Endometrium (tissue), 2 donors: ENCODE measurements around the gene RABGAP1.
"Not testable (repeated sequence)": the region's sequence is repeated elsewhere in the genome, so short reads cannot be mapped to it uniquely, and the experiment has no call there.

Experiments used
- FAIRE-seq: peaks from 2 replicates; lab custom pipeline; 2012; peaks lifted over from hg19 to GRCh38; lab: Jason Lieb, UNC
- donor health status: control.
- donor health status: control.

RABGAP1 gene

GRCh38 chr9:122940749-122941581, at the start of gene RABGAP1:
Gene RABGAP1 (plus strand): TSS chr9:122941020. CDS start chr9:122957060, 16,040 bp downstream.
- FAIRE-seq: no peak

- no peak for FAIRE-seq
Measured at GRCh38 chr9:122897969-122898368, 42.9 kb upstream of the RABGAP1 start.

DNA sequence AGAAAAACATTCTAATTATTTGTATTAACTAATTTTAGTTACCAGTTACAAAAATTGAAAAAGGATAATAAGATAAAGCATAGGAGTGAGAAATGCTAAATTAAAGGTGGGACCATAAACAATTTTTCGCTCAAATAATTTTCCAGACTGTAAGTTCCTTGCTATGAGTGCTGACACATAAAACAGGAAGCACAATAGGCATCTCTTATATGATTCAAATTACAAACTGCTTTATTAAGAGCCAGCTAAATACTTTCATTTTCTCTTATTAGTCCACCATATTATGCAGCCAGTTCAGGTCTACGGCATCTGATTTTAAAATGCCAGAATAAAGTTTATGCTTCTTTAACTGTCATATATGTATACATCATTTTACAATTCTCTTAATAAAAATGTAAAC, 40.0 kb upstream of the RABGAP1 start:
- FAIRE-seq: no peak

GRCh38 chr9:122904466-122904822, 36.4 kb upstream of the RABGAP1 start:
- no peak for FAIRE-seq

GRCh38 chr9:122904823-122905710, 35.8 kb upstream of the RABGAP1 start, which contains the start of gene RC3H2:
Gene RC3H2 (minus strand): TSS chr9:122905359. CDS start chr9:122897509, 7,850 bp downstream.
- peak; percentile 98 for FAIRE-seq

GRCh38 chr9:122906122-122906521, 34.7 kb upstream of the RABGAP1 start:
- FAIRE-seq: not testable (repeated sequence)

- no peak for FAIRE-seq
Measured at GRCh38 chr9:122912671-122912963, 28.2 kb upstream of the RABGAP1 start.

- peak; percentile 31 for FAIRE-seq
Measured at GRCh38 chr9:122912964-122913673, 27.7 kb upstream of the RABGAP1 start, which contains the start of gene ZBTB6. Gene ZBTB6 (minus strand): TSS chr9:122913323. CDS start chr9:122912072, 1,251 bp downstream.

- no peak for FAIRE-seq
Measured at GRCh38 chr9:122918310-122918709, 22.5 kb upstream of the RABGAP1 start.

DNA sequence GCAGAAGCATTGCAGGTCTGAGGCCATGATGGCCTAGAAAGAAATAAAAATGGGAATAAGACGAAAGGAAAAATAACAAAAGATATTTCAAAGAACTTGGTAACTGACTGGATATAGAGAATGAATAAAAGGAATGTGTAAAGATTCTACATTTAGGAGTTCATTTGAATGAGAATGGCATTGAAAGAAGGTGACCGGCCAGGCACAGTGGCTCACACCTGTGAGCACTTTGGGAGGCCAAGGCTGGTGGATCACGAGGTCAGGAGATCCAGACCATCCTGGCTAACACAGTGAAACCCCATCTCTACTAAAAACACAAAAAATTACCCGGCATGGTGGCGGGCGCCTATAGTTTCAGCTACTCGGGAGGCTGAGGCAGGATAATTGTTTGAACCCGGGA, 18.1 kb upstream of the RABGAP1 start:
- no peak for FAIRE-seq

- FAIRE-seq: no peak
Measured at GRCh38 chr9:122923947-122924346, 16.9 kb upstream of the RABGAP1 start.

- FAIRE-seq: no peak
Measured at GRCh38 chr9:122929796-122930354, 10.9 kb upstream of the RABGAP1 start.

DNA sequence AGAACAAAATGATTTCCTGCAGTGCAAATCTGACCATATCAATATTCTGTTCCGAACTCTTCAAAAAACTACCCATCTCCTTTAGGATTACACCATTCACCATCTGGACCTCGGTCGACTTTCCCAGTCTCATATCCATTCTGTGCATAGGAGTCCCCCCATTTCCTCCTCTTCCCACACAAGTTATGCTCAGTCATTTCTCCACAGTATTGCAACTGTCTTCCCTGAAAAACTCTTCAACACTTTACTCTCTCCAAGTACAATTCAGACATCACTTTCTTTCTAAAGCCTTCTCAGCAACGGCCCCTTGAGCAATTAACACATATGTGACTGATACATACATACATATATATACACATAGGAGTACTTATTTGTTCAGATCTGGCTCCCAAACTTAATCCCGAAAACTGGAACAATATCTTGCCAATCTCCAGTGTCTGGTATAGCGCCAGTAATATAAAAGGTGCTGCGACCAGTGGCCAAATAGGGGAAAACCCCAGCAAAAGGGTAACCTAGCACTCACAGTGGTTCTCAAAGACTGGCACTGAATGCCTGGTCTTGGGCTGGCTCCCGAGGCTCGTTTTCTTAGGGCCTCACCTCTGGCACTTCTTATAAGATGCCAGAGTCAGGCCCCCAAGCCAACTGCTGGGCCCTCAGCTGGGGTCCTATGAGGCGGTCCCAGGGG, 10.1 kb upstream of the RABGAP1 start:
- FAIRE-seq: no peak

DNA sequence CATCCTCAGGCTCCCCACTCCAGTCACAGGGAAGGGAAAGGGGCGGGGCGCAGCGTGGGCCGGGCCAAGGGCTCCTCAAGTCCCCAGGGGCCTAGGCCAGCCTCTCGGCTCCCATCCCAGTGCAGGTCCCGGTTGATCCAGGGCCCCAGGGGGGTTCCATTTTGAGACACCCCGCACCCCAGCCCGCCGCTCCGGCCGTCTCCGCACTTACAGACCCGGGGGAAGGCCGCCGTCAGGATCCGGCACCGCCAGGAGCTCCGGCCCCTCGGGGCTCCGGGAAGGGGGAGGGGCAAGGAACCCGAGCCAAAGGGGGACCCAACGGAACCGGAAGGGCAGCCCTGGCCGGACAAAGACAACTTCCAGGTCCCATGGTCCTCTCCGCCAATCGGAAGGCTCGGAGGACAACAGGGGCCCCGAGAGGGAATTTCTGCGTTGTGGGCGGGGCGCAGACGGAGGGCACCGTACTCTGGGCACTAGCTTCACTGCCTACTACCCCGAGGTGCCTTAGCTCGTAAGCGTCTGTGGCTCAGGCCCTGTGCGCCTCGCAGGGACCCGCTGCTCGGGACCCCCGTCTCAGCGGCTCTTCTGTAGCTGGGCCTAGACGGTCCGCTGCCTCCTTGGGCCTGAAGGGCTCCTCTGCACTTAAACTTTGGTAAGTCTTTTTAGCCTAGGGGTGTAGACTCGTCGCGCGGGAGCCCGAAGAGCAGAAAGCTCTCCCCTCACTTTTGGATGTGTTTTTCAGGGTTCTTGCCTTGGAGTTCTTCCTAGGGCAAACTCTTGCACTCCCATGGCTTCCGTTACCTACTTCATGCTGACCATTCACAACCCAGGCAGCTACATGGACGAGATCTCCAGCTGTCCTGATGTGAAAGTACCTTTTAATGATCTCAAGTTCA, 9.3 kb upstream of the RABGAP1 start, which contains the start of gene ZBTB26:
Gene ZBTB26 (minus strand): TSS at position 287 of the 896 bp plus-strand sequence. CDS start 11,578 bp downstream, outside the sequence.
- FAIRE-seq: no peak

DNA sequence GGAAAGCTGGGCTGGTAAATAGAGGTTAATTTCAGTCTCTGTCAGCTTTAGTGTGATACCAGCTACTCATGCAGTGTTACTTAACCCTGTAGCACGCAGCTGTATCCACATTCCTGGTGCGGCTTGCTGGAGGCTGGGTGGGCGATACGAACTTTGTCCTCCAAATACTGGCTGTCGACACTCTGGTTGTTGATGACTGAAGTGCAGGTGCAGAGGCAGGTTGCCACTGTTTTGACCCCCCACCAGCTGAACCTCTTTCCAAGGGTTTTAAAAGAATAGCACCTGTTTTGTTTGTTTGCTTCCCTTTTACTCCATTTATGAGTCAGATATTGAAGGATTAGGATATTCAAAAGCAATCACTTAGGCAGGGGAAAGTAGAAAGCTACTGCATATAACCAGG, 4.4 kb upstream of the RABGAP1 start:
- no peak for FAIRE-seq

DNA sequence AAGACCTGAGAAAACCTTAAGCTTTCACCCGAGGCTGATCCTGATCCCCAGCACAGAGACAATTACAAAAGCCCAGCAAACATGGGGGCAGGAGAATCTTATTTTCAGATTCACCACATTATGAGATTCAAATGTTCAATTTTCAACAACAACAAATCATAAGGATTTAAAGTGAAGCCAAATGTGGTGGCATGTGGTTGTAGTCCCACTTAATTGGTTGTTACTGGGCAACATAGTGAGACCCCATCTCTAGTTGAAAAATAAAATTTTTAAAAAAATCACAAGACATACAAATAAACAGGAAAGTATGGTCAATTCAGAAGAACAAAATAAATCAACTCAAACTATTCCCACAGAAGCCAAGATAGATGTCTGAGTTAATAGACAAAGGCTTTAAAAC, 3.9 kb upstream of the RABGAP1 start:
- FAIRE-seq: no peak

- FAIRE-seq: no peak
Measured at GRCh38 chr9:122939601-122940000, 1.2 kb upstream of the RABGAP1 start.

DNA sequence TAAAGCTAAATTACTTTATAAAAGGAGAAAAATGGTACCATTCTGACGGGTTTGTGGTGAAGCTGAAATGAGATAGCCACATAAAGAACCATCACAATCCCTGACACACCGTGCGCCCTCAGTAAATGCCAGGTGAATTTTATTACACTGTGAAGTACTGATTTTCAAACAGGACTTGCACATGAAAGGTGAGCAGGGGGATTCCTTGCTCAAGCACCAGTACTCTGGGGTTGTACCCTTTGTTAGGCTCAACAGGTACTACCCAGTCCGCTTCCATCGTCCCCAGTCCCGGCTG, 419 bp upstream of the RABGAP1 start:
- FAIRE-seq: no peak

DNA sequence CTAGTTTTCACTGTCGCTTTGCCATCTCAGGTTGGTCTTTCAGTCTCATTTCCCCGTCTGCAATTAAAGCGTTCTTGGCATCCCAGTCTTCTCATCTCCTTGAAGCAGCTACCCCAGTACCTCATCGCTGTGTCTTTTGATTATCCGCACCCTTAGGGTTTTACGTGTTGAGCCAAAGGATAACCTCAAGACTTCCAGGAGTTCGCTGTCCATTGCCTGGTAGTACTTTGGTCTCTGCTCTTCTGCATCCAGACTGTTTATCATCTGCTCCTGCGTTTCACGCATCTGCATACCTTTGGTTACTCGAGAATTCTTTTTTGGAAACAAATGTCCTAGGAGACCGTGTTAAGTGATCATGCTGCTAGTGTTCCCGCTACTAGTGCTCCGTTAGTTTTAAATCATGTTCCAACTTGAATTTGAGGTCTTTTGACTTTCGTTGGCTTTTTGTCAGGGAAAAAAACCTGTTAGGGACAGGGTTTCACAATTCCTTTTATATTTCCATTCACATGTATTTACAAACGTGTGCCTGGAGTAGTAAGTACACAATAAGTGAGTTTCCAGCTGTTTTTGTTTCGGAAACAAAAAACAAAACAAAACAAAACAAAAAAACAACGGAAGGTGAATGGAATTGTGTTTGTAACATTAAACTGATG, 888 bp downstream of the RABGAP1 start:
- no peak for FAIRE-seq
